Muscle layer of colon (tissue), 2 donors: ENCODE measurements around the gene KCTD12.

Source experiments
- H3K27ac ChIP-seq: one replicate; pipeline ENCODE4 v1.7.0; 2013; ENCODE audit warnings: low read depth, mild to moderate bottlenecking, low read length, moderate library complexity
- H3K27me3 ChIP-seq, 2 donors: one replicate each; pipeline ENCODE4 v1.7.0; 2013; ENCODE audit warnings: low read length in 2 of 2, mild to moderate bottlenecking in 2 of 2; ENCODE audit not compliant: insufficient read depth in 2 of 2, control insufficient read depth in 1 of 2
- H3K36me3 ChIP-seq: one replicate; pipeline ENCODE4 v1.7.0; 2013; ENCODE audit warnings: mild to moderate bottlenecking, low read length; ENCODE audit not compliant: insufficient read depth
- H3K4me1 ChIP-seq: one replicate; pipeline ENCODE4 v1.7.0; 2013; ENCODE audit warnings: mild to moderate bottlenecking, low read length; ENCODE audit not compliant: insufficient read depth
- H3K4me3 ChIP-seq, 2 donors: one replicate each; pipeline ENCODE4 v1.7.0; 2013; ENCODE audit warnings: low read length in 2 of 2, low read depth in 1 of 2, mild to moderate bottlenecking in 1 of 2, moderate library complexity in 1 of 2
- H3K9ac ChIP-seq: one replicate; pipeline ENCODE4 v1.7.0; 2013; ENCODE audit warnings: low read length
- H3K9me3 ChIP-seq: one replicate; pipeline ENCODE4 v1.7.0; 2013; ENCODE audit warnings: mild to moderate bottlenecking, low read length
- donor health status: abdominal sarcoma.
- donor health status: Adenocarcinoma of cecum.

KCTD12 gene

GRCh38 chr13:76886005-76886291 is 257 bp downstream of the KCTD12 start:
- Histone ChIP-seq H3K27ac (peak overlapping the region; percentile 83), H3K4me3 (peak overlapping the region; percentile 79 to 81), H3K27me3 (no peaks in the 10 kb centered on the region), H3K36me3 (no peaks in the 10 kb centered on the region), H3K9ac (no peak overlapping the region), H3K9me3 (no peaks in the 10 kb centered on the region), H3K4me1 (peaks cover 4% of the 10 kb centered on the region)

- H3K4me3 ChIP-seq = peak overlapping the region; percentile 79 to 81
- no peaks in the 10 kb centered on the region for H3K9me3 ChIP-seq
- no peaks in the 10 kb centered on the region for H3K27me3 ChIP-seq
- H3K36me3 ChIP-seq = no peaks in the 10 kb centered on the region
- peak overlapping the region; percentile 58 for H3K9ac ChIP-seq
- peak overlapping the region; percentile 83 for H3K27ac ChIP-seq
- peaks cover 4% of the 10 kb centered on the region for H3K4me1 ChIP-seq
Measured at GRCh38 chr13:76885203-76886004, 801 bp downstream of the KCTD12 start.

- no peaks in the 10 kb centered on the region for H3K27me3 ChIP-seq
- no peaks in the 10 kb centered on the region for H3K36me3 ChIP-seq
- H3K9me3 ChIP-seq = no peaks in the 10 kb centered on the region
- H3K4me3 ChIP-seq = peak overlapping the region; percentile 79 to 81
- peak overlapping the region; percentile 58 for H3K9ac ChIP-seq
- H3K27ac ChIP-seq = peak overlapping the region; percentile 83
- peaks cover 8% of the 10 kb centered on the region for H3K4me1 ChIP-seq
Measured at GRCh38 chr13:76884907-76885202, 1.4 kb downstream of the KCTD12 start.

- H3K4me1 ChIP-seq = peaks cover 10% of the 10 kb centered on the region
Measured at GRCh38 chr13:76884186-76884906, 1.9 kb downstream of the KCTD12 start.

GRCh38 chr13:76883236-76883635 is 3.0 kb downstream of the KCTD12 start:
- Histone ChIP-seq H3K27me3 (no peaks in the 10 kb centered on the region), H3K36me3 (no peaks in the 10 kb centered on the region), H3K9ac (peak overlapping the region; percentile 35), H3K4me3 (peak overlapping the region; percentile 41 to 81), H3K4me1 (peaks cover 10% of the 10 kb centered on the region), H3K9me3 (no peaks in the 10 kb centered on the region), H3K27ac (peak overlapping the region; percentile 61)

More at GRCh38 chr13:76884186-76884906, 1.9 kb downstream of the KCTD12 start:
- H3K9me3 ChIP-seq = no peaks in the 10 kb centered on the region
- H3K36me3 ChIP-seq = no peaks in the 10 kb centered on the region
- no peaks in the 10 kb centered on the region for H3K27me3 ChIP-seq
- peak overlapping the region; percentile 83 for H3K27ac ChIP-seq
- peak overlapping the region; percentile 58 for H3K9ac ChIP-seq
- peak overlapping the region; percentile 79 to 81 for H3K4me3 ChIP-seq

GRCh38 chr13:76882431-76882830 is 3.8 kb downstream of the KCTD12 start:
- peaks cover 10% of the 10 kb centered on the region for H3K4me1 ChIP-seq

GRCh38 chr13:76879883-76880270 is 6.3 kb downstream of the KCTD12 start:
- H3K27me3 ChIP-seq = no peaks in the 10 kb centered on the region
- H3K27ac ChIP-seq = peak overlapping the region; percentile 66
- no peak overlapping the region for H3K4me3 ChIP-seq
- H3K4me1 ChIP-seq = peaks cover 10% of the 10 kb centered on the region
- H3K36me3 ChIP-seq = no peaks in the 10 kb centered on the region
- H3K9ac ChIP-seq = no peak overlapping the region
- no peaks in the 10 kb centered on the region for H3K9me3 ChIP-seq

More at GRCh38 chr13:76882431-76882830, 3.8 kb downstream of the KCTD12 start:
- no peak overlapping the region for H3K9ac ChIP-seq
- H3K4me3 ChIP-seq = peak overlapping the region in 1 of 2 donors; percentile 10
- H3K9me3 ChIP-seq = no peaks in the 10 kb centered on the region
- H3K36me3 ChIP-seq = no peaks in the 10 kb centered on the region
- no peak overlapping the region for H3K27ac ChIP-seq
- H3K27me3 ChIP-seq = no peaks in the 10 kb centered on the region

GRCh38 chr13:76879203-76879882 is 6.9 kb downstream of the KCTD12 start:
- no peaks in the 10 kb centered on the region for H3K9me3 ChIP-seq
- no peaks in the 10 kb centered on the region for H3K36me3 ChIP-seq
- no peaks in the 10 kb centered on the region for H3K27me3 ChIP-seq
- peak overlapping the region; percentile 66 for H3K27ac ChIP-seq
- no peak overlapping the region for H3K4me3 ChIP-seq
- H3K9ac ChIP-seq = no peak overlapping the region
- peaks cover 10% of the 10 kb centered on the region for H3K4me1 ChIP-seq

GRCh38 chr13:76878043-76878442 is 8.2 kb downstream of the KCTD12 start:
- H3K27ac ChIP-seq = no peak overlapping the region
- no peak overlapping the region for H3K9ac ChIP-seq

GRCh38 chr13:76875271-76875815 is 10.9 kb downstream of the KCTD12 start:
- no peaks in the 10 kb centered on the region for H3K9me3 ChIP-seq
- H3K9ac ChIP-seq = no peak overlapping the region
- H3K4me3 ChIP-seq = no peak overlapping the region
- H3K27ac ChIP-seq = no peak overlapping the region
- no peaks in the 10 kb centered on the region for H3K36me3 ChIP-seq
- H3K4me1 ChIP-seq = peaks cover 6% of the 10 kb centered on the region
- H3K27me3 ChIP-seq = no peaks in the 10 kb centered on the region

More at GRCh38 chr13:76878043-76878442, 8.2 kb downstream of the KCTD12 start:
- H3K27me3 ChIP-seq = no peaks in the 10 kb centered on the region
- H3K36me3 ChIP-seq = no peaks in the 10 kb centered on the region
- no peak overlapping the region for H3K4me3 ChIP-seq
- peaks cover 10% of the 10 kb centered on the region for H3K4me1 ChIP-seq
- no peaks in the 10 kb centered on the region for H3K9me3 ChIP-seq

GRCh38 chr13:76874479-76874878 is 11.7 kb downstream of the KCTD12 start:
- no peak overlapping the region for H3K27ac ChIP-seq
- no peaks in the 10 kb centered on the region for H3K27me3 ChIP-seq
- no peak overlapping the region for H3K9ac ChIP-seq
- H3K9me3 ChIP-seq = no peaks in the 10 kb centered on the region
- no peaks in the 10 kb centered on the region for H3K4me1 ChIP-seq
- H3K36me3 ChIP-seq = no peaks in the 10 kb centered on the region
- no peak overlapping the region for H3K4me3 ChIP-seq
